Stimulated activated CD4-positive, alpha-beta T cell treated with anti-CD3 and anti-CD28 coated beads, TNF-alpha, amount 100 ng/mL, for 1 hour (primary cell): ENCODE data around the gene SDHA.
A peak's percentile ranks its signal among the peaks of the same experiment; 100 is the strongest.
"Not testable (repeated sequence)": the region's sequence is repeated elsewhere in the genome, so short reads cannot be mapped to it uniquely, and the experiment has no call there.

Experiments used
- DNase-seq, 3 donors: peaks; one replicate each; pipeline ENCODE4 v3.0.0-alpha.2; 2020; ENCODE audit warnings: low read depth in 3 of 3, low spot score in 1 of 3

SDHA gene

DNA sequence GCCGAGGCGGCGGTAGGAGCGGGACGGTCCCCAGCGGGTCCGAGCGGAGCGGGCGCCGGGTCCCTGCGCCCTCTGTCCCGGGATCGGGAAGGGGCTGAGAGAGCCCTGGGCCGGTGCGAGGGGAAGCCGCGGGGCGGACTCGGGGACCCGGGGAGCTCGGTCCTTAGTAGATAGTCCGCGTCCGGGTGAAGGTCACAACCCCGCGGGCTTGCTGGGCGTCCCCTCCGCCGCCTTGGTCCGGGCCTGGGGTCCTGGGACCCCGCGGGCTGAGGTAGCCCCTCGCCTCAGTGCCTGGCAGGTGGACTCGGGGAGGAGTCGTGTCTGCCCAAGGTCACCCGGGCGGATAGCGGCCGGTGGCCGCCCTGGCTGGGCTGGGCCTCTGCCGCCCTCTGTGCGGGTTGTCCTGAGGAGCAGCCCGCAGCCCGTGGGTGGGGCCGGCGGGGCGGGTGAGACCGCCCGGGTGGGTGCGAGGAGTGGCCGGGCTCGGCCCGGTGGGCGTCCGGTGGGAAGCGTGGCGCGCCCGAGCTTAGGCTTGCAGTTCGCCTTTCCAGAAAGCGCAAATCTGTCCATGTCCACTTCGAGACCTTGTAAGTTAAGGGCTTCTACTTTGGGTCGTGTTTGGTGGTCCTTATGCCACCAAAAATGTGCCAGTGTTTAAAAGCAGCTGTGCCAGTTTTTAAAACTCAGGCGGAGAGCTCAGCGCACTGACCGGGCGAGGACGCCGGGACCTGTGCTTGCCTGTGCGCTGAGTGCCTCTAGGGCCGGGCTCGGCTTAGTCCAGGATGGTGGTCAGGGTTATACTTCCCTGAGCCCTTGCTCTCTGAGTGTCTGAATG lies 554 bp downstream of the SDHA start:
- DNase-seq = no peak

DNA sequence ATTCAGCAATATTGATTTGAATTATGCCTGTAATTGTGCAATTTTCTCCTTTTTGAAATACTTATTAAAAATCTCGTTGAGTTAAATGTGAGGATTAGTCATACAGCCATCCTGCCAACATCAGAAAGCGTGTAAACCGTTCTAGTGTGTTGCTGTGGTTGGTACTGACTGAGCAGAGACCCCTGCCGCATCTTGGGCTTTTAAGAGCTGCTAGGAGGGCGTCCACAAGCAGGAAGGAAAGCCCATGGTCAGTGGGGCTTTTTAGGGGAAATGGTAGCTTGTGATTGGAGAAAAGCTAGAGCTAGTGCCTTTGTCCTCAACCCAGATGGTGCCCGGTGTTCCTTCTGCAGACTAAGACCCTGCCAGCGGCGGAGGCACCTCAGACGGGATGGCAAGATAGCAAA lies 1.3 kb downstream of the SDHA start:
- no peak for DNase-seq

GRCh38 chr5:219991-220390 lies 1.9 kb downstream of the SDHA start:
- no peak for DNase-seq

DNA sequence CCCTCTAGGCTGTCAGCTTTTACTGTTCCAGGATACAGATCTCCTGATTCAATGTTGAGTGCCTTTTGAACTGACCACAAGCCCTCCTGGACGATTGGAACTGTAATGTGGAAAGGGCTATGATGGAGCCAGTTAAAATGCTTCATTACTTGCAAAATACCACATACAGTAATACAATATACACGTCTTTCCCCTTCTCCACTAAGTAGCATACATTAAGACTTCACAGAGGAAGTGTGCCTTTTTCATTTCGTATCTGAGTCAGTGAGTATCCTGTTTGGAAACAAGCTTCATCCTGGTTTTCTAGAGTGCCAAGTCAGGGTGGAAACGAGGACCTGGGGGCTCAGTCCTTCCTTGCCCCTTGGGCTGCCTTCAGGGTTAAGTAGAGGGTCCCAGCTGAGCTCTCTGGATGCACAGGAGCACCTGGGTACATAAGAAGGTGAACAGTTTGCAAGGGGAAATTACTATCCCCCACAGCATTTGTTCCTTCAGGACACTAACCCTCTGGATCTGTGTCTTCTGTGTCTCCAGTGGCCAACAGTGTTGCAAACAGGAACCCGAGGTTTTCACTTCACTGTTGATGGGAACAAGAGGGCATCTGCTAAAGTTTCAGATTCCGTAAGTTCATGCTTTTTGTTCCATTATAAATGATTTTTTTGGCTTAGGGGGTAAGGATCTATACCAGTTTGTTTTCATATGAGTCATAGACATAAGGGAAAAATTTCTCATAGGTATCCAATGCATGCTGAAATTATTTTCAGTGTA lies 5.0 kb downstream of the SDHA start:
- DNase-seq = not testable (repeated sequence)

DNA sequence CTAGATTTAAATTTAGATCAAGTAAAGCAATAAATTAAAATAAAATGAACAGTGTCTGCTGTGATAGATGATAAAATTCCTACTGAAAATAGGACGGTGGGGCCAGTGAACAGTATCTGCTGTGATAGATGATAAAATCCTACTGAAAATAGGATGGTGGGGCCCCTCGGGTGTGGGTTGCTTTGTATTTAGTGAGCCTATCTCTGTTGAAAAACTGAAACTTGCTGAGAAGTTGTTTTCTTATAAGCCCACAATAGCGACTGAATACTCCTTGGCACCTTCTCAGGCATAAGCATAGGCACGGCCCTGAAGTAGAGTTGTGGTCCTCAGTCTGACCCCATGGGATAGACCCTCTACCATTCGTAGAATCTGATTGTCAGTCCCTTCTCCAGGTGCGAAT lies 5.7 kb downstream of the SDHA start:
- DNase-seq = no peak

DNA sequence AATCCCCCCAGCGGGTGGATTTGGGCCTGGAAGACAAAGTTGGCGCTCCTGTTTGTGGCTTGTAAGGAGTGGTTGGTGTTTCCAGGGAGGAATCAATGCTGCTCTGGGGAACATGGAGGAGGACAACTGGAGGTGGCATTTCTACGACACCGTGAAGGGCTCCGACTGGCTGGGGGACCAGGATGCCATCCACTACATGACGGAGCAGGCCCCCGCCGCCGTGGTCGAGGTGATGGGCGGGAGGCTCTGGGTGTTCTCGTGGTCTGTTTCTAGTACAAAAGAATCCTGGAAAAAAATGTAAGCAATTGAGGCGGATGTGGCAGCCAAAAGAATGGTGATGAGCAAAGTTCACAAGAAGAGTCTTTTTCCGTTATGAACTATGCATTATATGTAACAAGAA lies 7.2 kb downstream of the SDHA start:
- no peak for DNase-seq

- DNase-seq = not testable (repeated sequence)
These were observed 9.3 kb downstream of the SDHA start for GRCh38 chr5:227375-227774.

- no peak for DNase-seq
These were observed 10.8 kb downstream of the SDHA start for GRCh38 chr5:228886-229285.

- DNase-seq = no peak
These were observed 12.6 kb downstream of the SDHA start for GRCh38 chr5:230711-231110.

GRCh38 chr5:231661-232060 lies 13.5 kb downstream of the SDHA start:
- no peak for DNase-seq

DNA sequence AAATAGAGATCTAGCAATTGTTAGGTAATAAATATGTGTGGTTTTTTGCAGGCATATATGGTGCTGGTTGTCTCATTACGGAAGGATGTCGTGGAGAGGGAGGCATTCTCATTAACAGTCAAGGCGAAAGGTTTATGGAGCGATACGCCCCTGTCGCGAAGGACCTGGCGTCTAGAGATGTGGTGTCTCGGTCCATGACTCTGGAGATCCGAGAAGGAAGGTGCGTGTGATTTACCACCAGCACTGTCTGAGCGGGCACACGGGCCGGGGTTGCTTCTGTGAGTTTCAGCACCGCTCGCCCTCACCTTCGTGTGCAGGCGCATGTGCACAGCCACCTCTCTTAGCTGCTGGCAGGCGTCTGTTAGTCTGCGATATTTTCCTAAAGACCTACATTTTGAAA lies 15.3 kb downstream of the SDHA start:
- not testable (repeated sequence) for DNase-seq

- DNase-seq = no peak
These were observed 16.3 kb downstream of the SDHA start for GRCh38 chr5:234450-234849.

DNA sequence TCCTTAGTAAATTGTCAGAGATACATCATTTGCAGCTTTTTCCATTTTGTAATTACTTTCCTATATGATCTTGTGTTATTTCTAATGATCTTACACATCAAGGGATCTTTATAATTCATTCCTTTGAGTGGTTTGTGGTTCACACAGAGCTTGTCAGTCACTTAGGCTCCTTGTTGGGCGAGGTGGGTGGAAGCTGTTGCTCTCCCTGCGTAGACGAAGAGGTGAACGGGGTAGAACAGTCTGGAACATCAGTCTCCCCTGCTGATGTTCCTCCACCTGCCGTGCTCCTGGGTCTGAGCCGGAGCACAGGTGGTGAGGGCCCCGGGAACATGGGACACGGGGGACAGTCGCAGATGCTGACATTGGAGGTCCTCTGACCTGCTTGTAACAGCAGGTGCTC lies 17.4 kb downstream of the SDHA start:
- DNase-seq = not testable (repeated sequence)

- not testable (repeated sequence) for DNase-seq
These were observed 19.8 kb downstream of the SDHA start for GRCh38 chr5:237931-238330.

GRCh38 chr5:240550-240949 lies 22.4 kb downstream of the SDHA start:
- not testable (repeated sequence) for DNase-seq

DNA sequence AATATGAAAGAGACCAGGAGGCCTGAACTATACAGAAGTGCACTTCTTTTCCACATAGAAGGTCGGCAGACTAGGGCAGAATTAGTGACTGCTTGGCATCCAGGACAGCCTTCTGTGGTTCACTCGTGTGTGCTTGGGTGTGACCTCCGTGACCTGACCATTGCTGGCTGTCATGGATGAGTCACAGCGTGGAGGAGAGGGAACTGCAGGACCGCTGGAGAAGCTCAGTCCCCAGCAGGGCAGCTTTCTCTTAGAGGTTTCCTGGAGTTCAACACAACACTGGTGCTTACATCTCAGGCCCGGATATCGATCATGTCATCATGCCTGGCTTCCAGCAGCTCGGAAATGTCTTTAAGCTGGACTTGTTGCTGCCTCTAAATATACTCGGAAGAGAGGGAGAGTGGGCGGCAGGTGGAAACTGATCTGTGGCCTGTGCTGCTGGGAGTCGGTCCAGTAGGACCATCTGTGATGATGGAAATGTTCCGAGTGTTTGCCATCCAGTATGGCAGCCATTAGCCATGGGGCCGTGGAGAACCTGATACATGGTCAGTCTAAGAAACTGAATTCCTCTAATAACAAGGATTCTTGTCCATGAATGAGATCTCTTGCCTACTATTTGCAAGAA lies 23.0 kb downstream of the SDHA start:
- DNase-seq = not testable (repeated sequence)

DNA sequence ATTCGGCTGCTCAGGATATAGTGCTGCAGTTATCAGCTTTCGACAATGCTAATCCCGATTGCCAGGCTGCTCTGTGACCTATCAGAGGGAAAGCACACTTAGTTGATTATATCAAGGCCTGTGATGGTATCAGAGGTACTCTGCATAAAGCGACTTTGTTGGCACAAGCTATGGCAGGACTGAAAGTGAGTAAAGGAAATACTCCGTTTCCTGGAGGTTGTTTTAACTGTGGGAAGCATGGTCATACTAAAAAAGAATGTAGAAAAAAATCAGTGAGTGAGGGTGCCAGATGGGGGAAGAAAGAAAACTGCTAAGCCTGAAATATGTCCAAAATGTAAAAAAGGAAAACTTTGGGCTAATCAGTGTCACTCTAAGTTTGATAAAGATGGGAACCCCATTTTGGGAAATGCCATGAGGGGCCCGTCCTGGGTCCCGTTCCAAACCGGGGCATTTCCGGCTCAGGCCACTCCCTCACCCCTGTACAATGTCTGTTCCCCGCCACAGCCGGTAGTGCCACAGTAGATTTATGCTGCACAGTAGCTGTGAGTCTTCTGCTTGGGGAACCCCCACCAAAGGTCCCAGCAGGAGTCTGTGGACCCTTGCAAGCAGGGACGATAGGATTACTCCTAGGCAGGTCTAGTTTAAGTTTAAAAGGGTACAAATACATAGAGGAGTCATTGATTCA lies 25.7 kb downstream of the SDHA start:
- DNase-seq = peak in 1 of 3 donors; percentile 13

DNA sequence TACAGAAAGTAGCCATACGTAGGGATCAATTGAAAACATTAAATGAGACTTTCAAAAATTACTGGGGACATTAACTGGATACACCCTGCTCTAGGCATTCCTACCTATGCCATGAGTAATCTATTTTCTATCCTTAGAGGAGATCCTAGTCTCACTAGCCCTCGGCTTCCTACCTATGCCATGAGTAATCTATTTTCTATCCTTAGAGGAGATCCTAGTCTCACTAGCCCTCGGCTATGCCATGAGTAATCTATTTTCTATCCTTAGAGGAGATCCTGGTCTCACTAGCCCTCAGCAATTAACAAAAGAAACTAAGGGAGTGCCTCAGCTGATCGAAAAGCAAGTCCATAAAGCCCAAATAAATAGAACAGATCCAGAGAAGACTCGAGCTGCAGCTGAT lies 27.6 kb downstream of the SDHA start:
- DNase-seq = not testable (repeated sequence)

GRCh38 chr5:250396-250795 lies 32.3 kb downstream of the SDHA start:
- DNase-seq = not testable (repeated sequence)

DNA sequence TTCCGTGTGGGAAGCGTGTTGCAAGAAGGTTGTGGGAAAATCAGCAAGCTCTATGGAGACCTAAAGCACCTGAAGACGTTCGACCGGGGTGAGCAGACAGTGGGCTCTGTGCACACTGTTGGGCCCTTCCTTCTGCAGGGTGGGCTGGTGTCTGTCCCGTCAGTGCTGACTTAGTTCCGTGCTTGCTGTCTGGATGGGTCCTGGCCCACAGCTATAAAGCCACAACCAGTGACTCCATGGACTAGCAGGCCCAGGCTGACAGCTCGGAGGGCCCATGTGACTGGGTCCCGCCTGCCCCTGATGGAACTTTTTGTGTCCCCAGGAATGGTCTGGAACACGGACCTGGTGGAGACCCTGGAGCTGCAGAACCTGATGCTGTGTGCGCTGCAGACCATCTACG lies 32.9 kb downstream of the SDHA start:
- DNase-seq = not testable (repeated sequence)

DNA sequence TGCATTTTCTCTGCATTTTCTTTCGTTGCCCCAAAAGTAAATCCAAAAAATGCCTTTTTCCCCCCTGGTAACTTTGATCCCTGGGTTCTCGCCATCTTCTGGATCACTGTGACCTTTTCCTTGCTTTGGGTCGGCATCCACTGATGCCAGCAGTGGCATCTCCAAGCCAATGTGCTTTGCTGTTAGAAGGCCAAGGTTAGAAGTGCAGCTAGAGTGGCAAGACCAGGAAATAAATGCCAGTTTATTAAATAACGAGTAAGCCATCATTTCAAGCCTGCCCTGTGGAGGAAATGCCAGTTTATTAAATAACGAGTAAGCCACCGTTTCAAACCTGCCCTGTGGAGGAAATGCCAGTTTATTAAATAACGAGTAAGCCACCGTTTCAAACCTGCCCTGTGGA lies 33.4 kb downstream of the SDHA start:
- not testable (repeated sequence) for DNase-seq
